K562 (cell line): ENCODE measurements around the gene TPRG1L.

ENCODE experiments used
- BACH1 ChIP-seq: fragments of 200-800 bp; sonication (Bioruptor generic); IDR thresholded peaks from 2 replicates; pipeline ENCODE4 v1.6.1; 2016; ENCODE audit warnings: missing genetic modification characterization, missing compliant biosample characterization
- POLR2AphosphoS5 ChIP-seq: IDR thresholded peaks from 2 replicates; pipeline ENCODE4 v1.6.1; 2011; ENCODE audit warnings: mild to moderate bottlenecking, low read depth, low read length, moderate library complexity; ENCODE audit not compliant: control insufficient read depth, insufficient read depth
- RAD21 ChIP-seq, 2 experiments: fragments of 250-450 bp in 1 of 2; fragments of 450-650 bp in 1 of 2; sonication (Bioruptor Pico) in 1 of 2; formaldehyde crosslinking in 1 of 2; IDR thresholded peaks in 1 of 2; conservative IDR thresholded peaks in 1 of 2; 2 replicates each; pipeline versions ENCODE4 v1.4.0 to v1.8.0; 2020 to 2022; ENCODE audit warnings: mild to moderate bottlenecking in 2 of 2, moderate library complexity in 1 of 2

DNA sequence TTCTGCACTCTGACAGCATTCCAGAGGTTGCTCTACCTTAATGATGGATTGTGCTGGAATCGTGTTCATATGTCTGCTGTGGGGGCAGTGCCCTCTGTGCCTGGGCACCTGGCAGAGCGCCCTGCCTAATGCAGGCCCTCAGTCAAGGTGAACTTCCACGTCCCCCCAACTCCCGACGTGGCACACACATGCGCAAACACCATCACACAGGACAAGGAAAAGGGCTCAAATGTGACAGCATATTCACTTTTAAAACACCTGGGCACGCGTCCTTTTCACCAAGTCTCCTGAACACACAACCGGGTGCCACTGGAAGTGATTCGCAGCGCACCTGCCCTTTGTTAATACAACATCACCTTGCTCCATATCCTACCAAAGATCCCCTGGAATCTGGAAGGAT is 11.7 kb downstream of the TPRG1L start:
- TF ChIP-seq BACH1, result no peak
- TF ChIP-seq POLR2AphosphoS5, result no peak
- TF ChIP-seq RAD21 (CRISPR knock-in tag; conservative IDR thresholded peaks at IDR 0.05 in 1 of 2, IDR thresholded peaks at IDR 0.05 in 1 of 2), result no peak
